ENCODE data around the gene METTL22. TPM values are rescaled to one million over a fixed set of nuclear protein-coding genes. Genes with fewer than 3 reads are reported as not detected.

Gene METTL22
- total and polyA plus RNA-seq, 10 of the 15 experiments (the other 5 are each of a cell fraction or from before 2014, with no cell fraction given) = 6.4 to 34.7 (median 18.8) TPM

GRCh38 chr16:8621572-8622314, at the start of gene METTL22 (continued):
- TF ChIP-seq CUX1 (IDR thresholded peaks at IDR 0.05; ENCODE audit: insufficient replicate concordance, low read depth, low read length) (no peak), CREM (IDR thresholded peaks at IDR 0.05; ENCODE audit: low read depth) (no peak), MEF2A (IDR thresholded peaks at IDR 0.05; ENCODE audit: insufficient read depth, low read depth, low read length) (no peak), STAT3 (IDR thresholded peaks at IDR 0.05; ENCODE audit: low read depth, low read length) (no peak), SRF (IDR thresholded peaks at IDR 0.05; ENCODE audit: low read depth in 2 of 2, low read length in 2 of 2) (no peak), KLF5 (IDR thresholded peaks at IDR 0.05; ENCODE audit: partially characterized antibody) (no peak), SKIL (IDR thresholded peaks at IDR 0.05; ENCODE audit: low read depth, poor library complexity, severe bottlenecking) (no peak), ZNF24 (IDR thresholded peaks at IDR 0.05) (no peak), RCOR1 (conservative IDR thresholded peaks at IDR 0.05; ENCODE audit: low read depth, low read length) (no peak), RAD21 (IDR thresholded peaks at IDR 0.05; ENCODE audit: insufficient read depth, low read depth, low read length) (no peak), SMARCA5 (IDR thresholded peaks at IDR 0.05) (no peak), BMI1 (IDR thresholded peaks at IDR 0.05; ENCODE audit: borderline replicate concordance) (no peak), KDM1A (IDR thresholded peaks at IDR 0.05; ENCODE audit: borderline replicate concordance) (no peak), CEBPB (IDR thresholded peaks at IDR 0.05; ENCODE audit: borderline replicate concordance in 1 of 2, low read depth in 2 of 2, low read length in 2 of 2) (no peak), ZBED1 (IDR thresholded peaks at IDR 0.05; ENCODE audit: borderline replicate concordance) (no peak), PRDM15 (CRISPR knock-in tag; IDR thresholded peaks at IDR 0.05) (no peak), USF2 (IDR thresholded peaks at IDR 0.05; ENCODE audit: borderline replicate concordance, low read depth, low read length) (no peak), SMAD1 (IDR thresholded peaks at IDR 0.05; ENCODE audit: low read depth, partially characterized antibody) (no peak)

Data from GM12878 (cell line).